CD14-positive monocyte (primary cell): ENCODE results near the gene CAPG. TPM values are rescaled to one million over a fixed set of nuclear protein-coding genes. Genes with fewer than 3 reads are reported as not detected.

ENCODE experiments used
- DNase-seq, 3 donors: peaks; one replicate each; pipeline ENCODE4 v3.0.0-alpha.2; 2011 to 2022
- H2AFZ ChIP-seq: 2 replicates; pipeline ENCODE4 v1.6.0; 2012; ENCODE audit warnings: mild to moderate bottlenecking, low read depth, low read length, inconsistent platforms; ENCODE audit not compliant: insufficient read depth, poor library complexity, severe bottlenecking
- H3K27ac ChIP-seq, 2 donors: 1 replicate in 1 of 2; 2 replicates in 1 of 2; pipeline ENCODE4 v1.5.1; 2012 to 2013; ENCODE audit warnings: low read length in 2 of 2, control low read depth in 1 of 2, inconsistent platforms in 1 of 2, low read depth in 1 of 2, mild to moderate bottlenecking in 1 of 2
- H3K27me3 ChIP-seq, 2 donors: one replicate each; pipeline versions ENCODE4 v1.6.0 to v1.6.1; 2011 to 2013; ENCODE audit warnings: low read length in 2 of 2; ENCODE audit not compliant: control insufficient read depth in 2 of 2, insufficient read depth in 2 of 2
- H3K36me3 ChIP-seq, 2 donors: replicated peaks in 1 of 2; 1 replicate in 1 of 2; 2 replicates in 1 of 2; pipeline versions ENCODE4 v1.5.1 to v1.6.1; 2012 to 2013; ENCODE audit warnings: low read length in 2 of 2, control low read depth in 1 of 2, inconsistent platforms in 1 of 2, mild to moderate bottlenecking in 1 of 2; ENCODE audit not compliant: insufficient read depth in 2 of 2, control insufficient read depth in 1 of 2
- H3K4me1 ChIP-seq, 2 donors: 1 replicate in 1 of 2; 2 replicates in 1 of 2; pipeline versions ENCODE4 v1.5.1 to v1.6.1; 2012 to 2013; ENCODE audit warnings: low read length in 2 of 2, control low read depth in 1 of 2, inconsistent platforms in 1 of 2, mild to moderate bottlenecking in 1 of 2, moderate library complexity in 1 of 2; ENCODE audit not compliant: insufficient read depth in 2 of 2, control insufficient read depth in 1 of 2
- H3K4me2 ChIP-seq: replicated peaks from 2 replicates; pipeline ENCODE3; 2012; ENCODE audit warnings: low read length, moderate library complexity, mild to moderate bottlenecking; ENCODE audit not compliant: poor library complexity, severe bottlenecking; ENCODE audit errors: extremely low read depth
- H3K4me3 ChIP-seq, 3 experiments: fragments of 200-600 bp in 1 of 3; sonication (generic) in 1 of 3; replicated peaks in 1 of 3; 1 replicate in 2 of 3; 2 replicates in 1 of 3; pipeline ENCODE4 v1.5.1; 2011 to 2013; ENCODE audit warnings: low read length in 3 of 3, mild to moderate bottlenecking in 3 of 3, control low read depth in 2 of 3, low read depth in 2 of 3, inconsistent platforms in 1 of 3, moderate library complexity in 1 of 3
- H3K79me2 ChIP-seq: 2 replicates; pipeline ENCODE4 v1.6.0; 2012; ENCODE audit warnings: mild to moderate bottlenecking, control low read depth, inconsistent platforms, low read length, moderate library complexity; ENCODE audit not compliant: insufficient read depth
- H3K9ac ChIP-seq: 2 replicates; pipeline ENCODE4 v1.6.0; 2017; ENCODE audit warnings: low read length, mild to moderate bottlenecking; ENCODE audit not compliant: insufficient read depth, poor library complexity, severe bottlenecking
- H3K9me3 ChIP-seq, 2 donors: replicated peaks in 1 of 2; 1 replicate in 1 of 2; 2 replicates in 1 of 2; pipeline versions ENCODE4 v1.5.1 to v1.6.1; 2012 to 2013; ENCODE audit warnings: low read length in 2 of 2, control low read depth in 1 of 2; ENCODE audit not compliant: control insufficient read depth in 1 of 2, insufficient read depth in 1 of 2
- H4K20me1 ChIP-seq: 2 replicates; pipeline ENCODE4 v1.6.0; 2012; ENCODE audit warnings: mild to moderate bottlenecking, low read length, control low read depth, moderate library complexity; ENCODE audit not compliant: insufficient read depth
- H3K27ac Mint-ChIP-seq, 7 donors: one replicate each; pipeline ENCODE4 v1.8.0; 2020; ENCODE audit warnings: mild to moderate bottlenecking in 7 of 7, mixed read lengths in 7 of 7, moderate library complexity in 6 of 7, inconsistent platforms in 2 of 7
- H3K27me3 Mint-ChIP-seq, 3 donors: one replicate each; pipeline ENCODE4 v1.8.0; 2021 to 2022; ENCODE audit warnings: low read depth in 3 of 3, mild to moderate bottlenecking in 3 of 3, mixed read lengths in 3 of 3, moderate library complexity in 3 of 3, inconsistent platforms in 1 of 3
- H3K36me3 Mint-ChIP-seq, 2 donors: one replicate each; pipeline ENCODE4 v1.8.0; 2020; ENCODE audit warnings: mixed read lengths in 2 of 2, inconsistent platforms in 1 of 2, mild to moderate bottlenecking in 1 of 2
- H3K4me1 Mint-ChIP-seq: one replicate; pipeline ENCODE4 v1.8.0; 2020; ENCODE audit warnings: mild to moderate bottlenecking, mixed read lengths
- H3K4me3 Mint-ChIP-seq, 2 donors: one replicate each; pipeline ENCODE4 v1.8.0; 2020; ENCODE audit warnings: mild to moderate bottlenecking in 2 of 2, mixed read lengths in 2 of 2, moderate library complexity in 1 of 2
- H3K9me3 Mint-ChIP-seq, 7 donors: one replicate each; pipeline ENCODE4 v1.8.0; 2020 to 2022; ENCODE audit warnings: mixed read lengths in 7 of 7, mild to moderate bottlenecking in 6 of 7, moderate library complexity in 6 of 7, inconsistent platforms in 2 of 7
- CTCF ChIP-seq: fragments of 200-600 bp; IDR thresholded peaks from one replicate; pipeline ENCODE4 v1.8.0; 2022; ENCODE audit warnings: antibody characterized with exemption, mild to moderate bottlenecking
- WGBS: methylation state at CpG from one replicate; pipeline ENCODE4 v1.1.5; 2013; ENCODE audit warnings: missing lambda C conversion rate; ENCODE audit not compliant: insufficient coverage; 5-methylcytosine and 5-hydroxymethylcytosine counted together
- intact Hi-C, 2 donors: fragments of 100-400 bp; cut with micrococcal nuclease; formaldehyde crosslinking; loops; one replicate each; pipeline versions ENCODE4 v1.15.0 to v1.15.1; 2023
- polyA plus RNA-seq, 3 donors: library from polyadenylated mRNA; depleted of rRNA in 1 of 3; unstranded in 2 of 3; stranded (reverse) in 1 of 3; fragments of 300-500 nt in 2 of 3; fragments of >200 nt in 1 of 3; fragmentation: Illumina TruSeq in 2 of 3; gene quantifications; 1 replicate in 2 of 3; 2 replicates in 1 of 3; pipeline ENCODE4 v1.2.3, GENCODE V29; 2012 to 2021

The CAPG gene
- polyA plus RNA-seq, 3 donors: 474 to 847 (median 631) TPM

- peak in 1 of 3 donors; percentile 17 for DNase-seq
- H3K4me3 ChIP-seq: no peak overlapping the region
- Mint-ChIP-seq H3K27ac (peak overlapping the region in 6 of 7 donors; percentile 95 to 100 (median 98)), H3K36me3 (no peaks in the 10 kb centered on the region), H3K27me3 (peaks cover 0 to 6% (median 2%) of the 10 kb centered on the region in 3 donors), H3K9me3 (no peaks in the 10 kb centered on the region), H3K4me3 (no peak overlapping the region), H3K4me1 (peaks cover 48% of the 10 kb centered on the region)
- H3K9ac ChIP-seq: no peak overlapping the region
- intact Hi-C loops: loop anchor here (5.0 kb wide), 2 partner anchors 61 to 101 kb away; partner anchors contain the start of gene MAT2A (in 2 of the 2)
- H3K36me3 ChIP-seq: no peaks in the 10 kb centered on the region
- H4K20me1 ChIP-seq: no peaks in the 10 kb centered on the region
- H2AFZ ChIP-seq: peak overlapping the region; percentile 57
- no peak overlapping the region for H3K4me2 ChIP-seq
- 82% methylated on average over 14 of the region's 16 CpGs for WGBS
- peaks cover 48 to 55% of the 10 kb centered on the region in 2 donors for H3K4me1 ChIP-seq
- H3K27ac ChIP-seq: peak overlapping the region; percentile 92 to 98
- H3K79me2 ChIP-seq: no peaks in the 10 kb centered on the region
- no peaks in the 10 kb centered on the region for H3K27me3 ChIP-seq
- H3K9me3 ChIP-seq: no peaks in the 10 kb centered on the region
- TF ChIP-seq CTCF: no peak
These were observed 26.0 kb upstream of the CAPG start for GRCh38 chr2:85435981-85436835.

- intact Hi-C loops: loop anchor here (5.0 kb wide), 2 partner anchors 62 to 102 kb away; partner anchors contain the start of gene MAT2A (in 2 of the 2)
- Histone ChIP-seq H3K36me3 (no peaks in the 10 kb centered on the region), H2AFZ (no peak overlapping the region), H4K20me1 (no peaks in the 10 kb centered on the region), H3K4me2 (no peak overlapping the region), H3K4me1 (peaks cover 48 to 55% of the 10 kb centered on the region in 2 donors), H3K4me3 (no peak overlapping the region), H3K27ac (no peak overlapping the region), H3K9ac (no peak overlapping the region), H3K9me3 (no peaks in the 10 kb centered on the region), H3K27me3 (no peaks in the 10 kb centered on the region), H3K79me2 (no peaks in the 10 kb centered on the region)
- H3K27me3 Mint-ChIP-seq: peaks cover 0 to 6% (median 2%) of the 10 kb centered on the region in 3 donors
- WGBS: 80% methylated on average over 16 of the region's 21 CpGs
- DNase-seq: no peak
- peak overlapping the region in 5 of 7 donors; percentile 35 to 98 (median 46) for H3K27ac Mint-ChIP-seq
- TF ChIP-seq CTCF: no peak
- no peak overlapping the region for H3K4me3 Mint-ChIP-seq
- peaks cover 47% of the 10 kb centered on the region for H3K4me1 Mint-ChIP-seq
- H3K9me3 Mint-ChIP-seq: no peaks in the 10 kb centered on the region
- no peaks in the 10 kb centered on the region for H3K36me3 Mint-ChIP-seq
These were observed 25.2 kb upstream of the CAPG start for GRCh38 chr2:85435220-85435958.
